A549 (cell line): Measurements from ENCODE around the gene PPP2R2C.

Experiments used
- CEBPB ChIP-seq, 2 experiments: fragments of >200 bp in 1 of 2; sonication (Bioruptor Twin) in 1 of 2; formaldehyde crosslinking in 1 of 2; IDR thresholded peaks; 2 replicates each; pipeline ENCODE4 v1.6.1; 2012 to 2016
- GATA3 ChIP-seq: IDR thresholded peaks from 2 replicates; pipeline ENCODE4 v1.6.1; 2012; ENCODE audit warnings: borderline replicate concordance
- RCOR1 ChIP-seq: fragments of 150-350 bp; IDR thresholded peaks from 2 replicates; pipeline ENCODE4 v1.6.1; 2014; ENCODE audit warnings: antibody characterized with exemption, low read length, low read depth
- RNF2 ChIP-seq: fragments of 200-600 bp; sonication (generic); IDR thresholded peaks from 2 replicates; pipeline ENCODE4 v1.6.1; 2016; ENCODE audit warnings: low read depth, mild to moderate bottlenecking, antibody characterized with exemption, moderate library complexity, borderline replicate concordance
- TF ChIP-seq, protein P1 (sequence below): fragments of >200 bp; sonication (Bioruptor Twin); formaldehyde crosslinking; IDR thresholded peaks from 3 replicates; pipeline ENCODE4 v1.5.1; 2016
- TF ChIP-seq, protein P2 (sequence below): fragments of 200-600 bp; sonication (generic); IDR thresholded peaks from 2 replicates; pipeline ENCODE4 v1.6.1; 2016; ENCODE audit warnings: antibody characterized with exemption, mild to moderate bottlenecking, moderate library complexity

DNA sequence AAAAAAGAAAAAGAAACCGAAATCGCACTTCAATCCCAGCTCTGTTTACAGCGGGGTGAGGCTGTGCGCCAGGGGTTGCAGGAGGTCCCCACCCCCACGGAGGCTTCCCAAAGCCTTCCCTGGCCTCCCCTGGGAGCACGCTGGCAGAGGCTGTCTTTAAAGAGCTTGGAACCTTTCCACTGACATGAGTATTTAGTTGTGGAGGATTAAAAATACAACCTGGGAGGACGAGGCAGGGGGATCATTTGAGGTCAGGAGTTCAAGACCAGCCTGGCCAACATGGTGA lies 69.1 kb downstream of the PPP2R2C start:
- TF ChIP-seq, protein P1, sequence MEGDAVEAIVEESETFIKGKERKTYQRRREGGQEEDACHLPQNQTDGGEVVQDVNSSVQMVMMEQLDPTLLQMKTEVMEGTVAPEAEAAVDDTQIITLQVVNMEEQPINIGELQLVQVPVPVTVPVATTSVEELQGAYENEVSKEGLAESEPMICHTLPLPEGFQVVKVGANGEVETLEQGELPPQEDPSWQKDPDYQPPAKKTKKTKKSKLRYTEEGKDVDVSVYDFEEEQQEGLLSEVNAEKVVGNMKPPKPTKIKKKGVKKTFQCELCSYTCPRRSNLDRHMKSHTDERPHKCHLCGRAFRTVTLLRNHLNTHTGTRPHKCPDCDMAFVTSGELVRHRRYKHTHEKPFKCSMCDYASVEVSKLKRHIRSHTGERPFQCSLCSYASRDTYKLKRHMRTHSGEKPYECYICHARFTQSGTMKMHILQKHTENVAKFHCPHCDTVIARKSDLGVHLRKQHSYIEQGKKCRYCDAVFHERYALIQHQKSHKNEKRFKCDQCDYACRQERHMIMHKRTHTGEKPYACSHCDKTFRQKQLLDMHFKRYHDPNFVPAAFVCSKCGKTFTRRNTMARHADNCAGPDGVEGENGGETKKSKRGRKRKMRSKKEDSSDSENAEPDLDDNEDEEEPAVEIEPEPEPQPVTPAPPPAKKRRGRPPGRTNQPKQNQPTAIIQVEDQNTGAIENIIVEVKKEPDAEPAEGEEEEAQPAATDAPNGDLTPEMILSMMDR = no peak
- no peak for TF ChIP-seq CEBPB (IDR thresholded peaks at IDR 0.05)
- no peak for TF ChIP-seq RNF2
- TF ChIP-seq, protein P2, sequence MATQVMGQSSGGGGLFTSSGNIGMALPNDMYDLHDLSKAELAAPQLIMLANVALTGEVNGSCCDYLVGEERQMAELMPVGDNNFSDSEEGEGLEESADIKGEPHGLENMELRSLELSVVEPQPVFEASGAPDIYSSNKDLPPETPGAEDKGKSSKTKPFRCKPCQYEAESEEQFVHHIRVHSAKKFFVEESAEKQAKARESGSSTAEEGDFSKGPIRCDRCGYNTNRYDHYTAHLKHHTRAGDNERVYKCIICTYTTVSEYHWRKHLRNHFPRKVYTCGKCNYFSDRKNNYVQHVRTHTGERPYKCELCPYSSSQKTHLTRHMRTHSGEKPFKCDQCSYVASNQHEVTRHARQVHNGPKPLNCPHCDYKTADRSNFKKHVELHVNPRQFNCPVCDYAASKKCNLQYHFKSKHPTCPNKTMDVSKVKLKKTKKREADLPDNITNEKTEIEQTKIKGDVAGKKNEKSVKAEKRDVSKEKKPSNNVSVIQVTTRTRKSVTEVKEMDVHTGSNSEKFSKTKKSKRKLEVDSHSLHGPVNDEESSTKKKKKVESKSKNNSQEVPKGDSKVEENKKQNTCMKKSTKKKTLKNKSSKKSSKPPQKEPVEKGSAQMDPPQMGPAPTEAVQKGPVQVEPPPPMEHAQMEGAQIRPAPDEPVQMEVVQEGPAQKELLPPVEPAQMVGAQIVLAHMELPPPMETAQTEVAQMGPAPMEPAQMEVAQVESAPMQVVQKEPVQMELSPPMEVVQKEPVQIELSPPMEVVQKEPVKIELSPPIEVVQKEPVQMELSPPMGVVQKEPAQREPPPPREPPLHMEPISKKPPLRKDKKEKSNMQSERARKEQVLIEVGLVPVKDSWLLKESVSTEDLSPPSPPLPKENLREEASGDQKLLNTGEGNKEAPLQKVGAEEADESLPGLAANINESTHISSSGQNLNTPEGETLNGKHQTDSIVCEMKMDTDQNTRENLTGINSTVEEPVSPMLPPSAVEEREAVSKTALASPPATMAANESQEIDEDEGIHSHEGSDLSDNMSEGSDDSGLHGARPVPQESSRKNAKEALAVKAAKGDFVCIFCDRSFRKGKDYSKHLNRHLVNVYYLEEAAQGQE = no peak
- TF ChIP-seq GATA3 = no peak
- TF ChIP-seq RCOR1 = no peak
